Duodenal mucosa (tissue), 2 donors: ENCODE measurements around the gene EXD1.

Experiments used
- H3K27ac ChIP-seq: one replicate; pipeline ENCODE4 v1.7.0; 2013; ENCODE audit warnings: low read depth, low read length
- H3K27me3 ChIP-seq, 2 donors: one replicate each; pipeline ENCODE4 v1.7.0; 2013; ENCODE audit warnings: low read length in 2 of 2, control low read depth in 1 of 2; ENCODE audit not compliant: insufficient read depth in 2 of 2, control insufficient read depth in 1 of 2
- H3K36me3 ChIP-seq, 2 donors: one replicate each; pipeline ENCODE4 v1.7.0; 2013; ENCODE audit warnings: low read length in 2 of 2, control low read depth in 1 of 2; ENCODE audit not compliant: insufficient read depth in 2 of 2, control insufficient read depth in 1 of 2
- H3K4me1 ChIP-seq, 2 donors: one replicate each; pipeline ENCODE4 v1.7.0; 2013; ENCODE audit warnings: low read length in 2 of 2, control low read depth in 1 of 2; ENCODE audit not compliant: insufficient read depth in 2 of 2, control insufficient read depth in 1 of 2
- H3K4me3 ChIP-seq, 2 donors: one replicate each; pipeline ENCODE4 v1.7.0; 2013; ENCODE audit warnings: low read length in 2 of 2, low read depth in 1 of 2
- H3K9ac ChIP-seq, 2 donors: one replicate each; pipeline ENCODE4 v1.7.0; 2013; ENCODE audit warnings: low read length in 2 of 2, low read depth in 1 of 2
- H3K9me3 ChIP-seq, 2 donors: one replicate each; pipeline ENCODE4 v1.7.0; 2013; ENCODE audit warnings: low read length in 2 of 2, control low read depth in 1 of 2; ENCODE audit not compliant: control insufficient read depth in 1 of 2

Gene EXD1

GRCh38 chr15:41194444-41194843 lies 36.1 kb downstream of the EXD1 start:
- Histone ChIP-seq H3K36me3 (no peaks in the 10 kb centered on the region), H3K4me1 (no peaks in the 10 kb centered on the region), H3K27me3 (no peaks in the 10 kb centered on the region), H3K4me3 (no peak overlapping the region), H3K27ac (no peak overlapping the region), H3K9ac (no peak overlapping the region), H3K9me3 (no peaks in the 10 kb centered on the region)

GRCh38 chr15:41183581-41183980 lies 47.0 kb downstream of the EXD1 start:
- Histone ChIP-seq H3K4me3 (no peak overlapping the region), H3K27me3 (no peaks in the 10 kb centered on the region), H3K36me3 (no peaks in the 10 kb centered on the region), H3K4me1 (no peaks in the 10 kb centered on the region), H3K9me3 (no peaks in the 10 kb centered on the region), H3K27ac (no peak overlapping the region), H3K9ac (no peak overlapping the region)

- Histone ChIP-seq H3K27me3 (no peaks in the 10 kb centered on the region), H3K9me3 (no peaks in the 10 kb centered on the region), H3K4me1 (no peaks in the 10 kb centered on the region), H3K4me3 (no peak overlapping the region), H3K27ac (no peak overlapping the region), H3K36me3 (no peaks in the 10 kb centered on the region), H3K9ac (no peak overlapping the region)
Measured at GRCh38 chr15:41182266-41182665, 48.3 kb downstream of the EXD1 start.

DNA sequence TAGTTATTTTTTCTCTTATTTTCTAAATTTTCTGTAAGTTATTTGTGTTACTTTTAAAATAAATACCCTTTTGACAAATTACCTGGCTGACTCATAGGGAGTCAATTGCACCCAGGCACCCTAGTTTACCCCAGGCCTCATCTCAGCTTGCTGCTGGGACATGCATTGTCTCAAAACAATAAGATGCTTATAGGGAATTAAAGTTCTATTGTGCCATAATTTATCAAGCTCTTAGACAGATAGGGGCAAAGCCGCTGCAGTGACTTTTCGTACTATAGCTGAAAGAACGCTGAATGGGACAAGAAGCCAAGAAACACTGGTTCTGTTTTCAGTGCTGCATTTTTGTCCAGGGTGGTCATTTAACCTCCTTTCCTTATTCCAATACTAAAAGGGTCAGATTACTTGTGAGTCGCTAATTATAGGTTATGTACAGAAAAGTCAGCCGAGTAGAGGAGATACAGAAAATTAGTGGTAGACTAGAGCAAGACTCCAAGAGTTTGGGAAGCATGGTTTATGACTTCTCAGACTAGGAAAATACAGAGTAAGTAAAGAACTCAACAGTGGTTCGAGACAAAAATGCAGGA lies 50.3 kb downstream of the EXD1 start:
- H3K9ac ChIP-seq = no peak overlapping the region
- H3K4me1 ChIP-seq = no peaks in the 10 kb centered on the region
- H3K27me3 ChIP-seq = no peaks in the 10 kb centered on the region
- no peak overlapping the region for H3K27ac ChIP-seq
- H3K4me3 ChIP-seq = no peak overlapping the region
- H3K36me3 ChIP-seq = no peaks in the 10 kb centered on the region
- H3K9me3 ChIP-seq = no peaks in the 10 kb centered on the region

DNA sequence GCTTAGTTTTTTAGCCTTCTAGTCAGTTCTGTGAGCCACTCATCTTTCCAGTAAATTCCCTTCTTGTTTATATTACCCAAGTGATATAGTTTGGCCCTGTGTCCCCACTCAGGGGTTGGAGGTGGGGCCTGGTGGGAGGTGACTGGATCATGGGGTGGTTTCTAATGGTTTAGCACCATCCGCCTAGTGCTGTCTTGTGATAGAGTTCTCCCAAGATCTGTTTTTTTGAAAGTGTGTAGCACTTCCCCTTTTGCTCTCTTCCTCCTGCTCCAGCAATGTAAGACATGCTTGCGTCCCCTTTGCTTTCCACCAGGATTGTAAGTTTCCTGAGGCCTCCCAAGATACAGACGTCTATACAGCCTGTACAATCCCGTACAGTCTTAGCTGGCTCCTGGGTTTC lies 60.8 kb downstream of the EXD1 start:
- Histone ChIP-seq H3K27ac (no peak overlapping the region), H3K27me3 (no peaks in the 10 kb centered on the region)

DNA sequence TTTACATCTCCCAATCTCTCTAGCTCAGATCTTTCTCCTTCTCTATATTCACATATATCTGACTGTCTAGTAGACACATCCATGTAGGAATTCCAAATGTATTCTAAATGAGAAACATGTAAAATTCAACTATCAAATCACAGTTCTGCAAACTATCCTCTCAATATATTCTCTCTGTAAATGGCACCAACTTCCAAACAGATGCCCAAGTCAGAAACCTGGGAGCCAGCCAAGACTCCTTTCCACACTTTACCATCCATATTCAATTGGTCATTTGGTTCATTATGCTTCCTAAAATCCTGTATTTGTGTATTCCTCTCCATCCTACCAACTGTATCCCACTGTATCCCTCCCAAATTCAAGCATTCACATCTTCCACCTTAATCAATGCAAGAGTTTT lies 61.5 kb downstream of the EXD1 start:
- Histone ChIP-seq H3K36me3 (no peaks in the 10 kb centered on the region), H3K27ac (no peak overlapping the region), H3K27me3 (no peaks in the 10 kb centered on the region), H3K4me1 (no peaks in the 10 kb centered on the region), H3K9me3 (no peaks in the 10 kb centered on the region), H3K9ac (no peak overlapping the region), H3K4me3 (no peak overlapping the region)

More for the DNA sequence above, 60.8 kb downstream of the EXD1 start:
- Histone ChIP-seq H3K4me1 (no peaks in the 10 kb centered on the region), H3K4me3 (no peak overlapping the region), H3K9ac (no peak overlapping the region), H3K36me3 (no peaks in the 10 kb centered on the region), H3K9me3 (no peaks in the 10 kb centered on the region)

- H3K27ac ChIP-seq = no peak overlapping the region
- no peaks in the 10 kb centered on the region for H3K27me3 ChIP-seq
- no peaks in the 10 kb centered on the region for H3K36me3 ChIP-seq
Measured at GRCh38 chr15:41161736-41162135, 68.8 kb downstream of the EXD1 start.

DNA sequence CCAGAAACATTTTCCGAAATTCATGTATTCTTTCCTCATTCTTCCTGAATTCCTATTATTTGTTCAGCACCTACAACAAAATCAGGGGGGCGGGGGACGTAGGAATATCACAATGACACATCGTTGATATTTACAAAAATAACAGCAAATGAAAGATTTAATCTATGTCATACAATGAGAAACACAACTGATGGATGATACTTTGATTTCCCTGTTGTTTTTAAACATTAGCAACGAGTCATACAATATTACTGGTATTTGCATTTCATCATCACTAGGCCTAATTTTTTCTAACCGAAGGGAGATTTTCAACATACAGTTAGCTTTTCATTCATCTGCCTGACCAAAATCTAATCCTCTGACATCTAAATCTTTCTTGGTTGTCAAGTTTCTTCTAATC lies 69.2 kb downstream of the EXD1 start:
- H3K4me3 ChIP-seq = no peak overlapping the region
- no peaks in the 10 kb centered on the region for H3K27me3 ChIP-seq
- H3K4me1 ChIP-seq = no peaks in the 10 kb centered on the region
- no peak overlapping the region for H3K9ac ChIP-seq
- no peaks in the 10 kb centered on the region for H3K9me3 ChIP-seq
- no peaks in the 10 kb centered on the region for H3K36me3 ChIP-seq
- H3K27ac ChIP-seq = no peak overlapping the region

More at GRCh38 chr15:41161736-41162135, 68.8 kb downstream of the EXD1 start:
- H3K9me3 ChIP-seq = no peaks in the 10 kb centered on the region
- no peaks in the 10 kb centered on the region for H3K4me1 ChIP-seq
- no peak overlapping the region for H3K4me3 ChIP-seq
- H3K9ac ChIP-seq = no peak overlapping the region

DNA sequence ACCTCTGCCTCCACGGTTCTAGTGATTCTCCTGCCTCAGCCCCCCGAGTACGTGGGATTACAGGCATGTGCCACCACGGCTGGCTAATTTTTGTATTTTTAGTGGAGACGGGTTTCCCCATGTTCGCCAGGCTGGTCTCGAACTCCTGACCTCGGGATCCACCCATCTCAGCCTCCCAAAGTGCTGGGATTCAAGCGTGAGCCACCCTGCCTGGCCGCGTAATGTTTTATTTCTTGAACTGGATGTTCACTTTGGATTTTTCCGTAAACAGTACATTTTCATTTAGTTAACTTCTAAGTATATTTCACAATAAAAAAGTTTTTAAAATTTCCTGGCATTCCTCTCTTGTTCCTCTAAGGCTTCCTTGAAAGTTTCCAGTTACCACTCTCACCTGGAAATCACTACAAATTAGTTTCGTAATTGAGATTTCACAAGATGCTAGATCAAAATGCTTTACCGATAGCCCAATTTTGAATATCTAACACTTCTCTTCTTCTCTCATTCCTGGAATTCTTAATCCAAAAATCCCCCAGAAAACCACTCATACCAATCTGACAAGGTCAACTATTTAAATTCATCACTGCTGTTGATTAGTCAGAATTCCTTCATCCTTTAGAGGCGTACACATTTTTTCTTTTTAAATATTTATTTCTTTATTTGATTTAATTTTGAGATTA lies 69.8 kb downstream of the EXD1 start:
- Histone ChIP-seq H3K36me3 (no peaks in the 10 kb centered on the region), H3K4me3 (no peak overlapping the region), H3K27ac (no peak overlapping the region), H3K4me1 (no peaks in the 10 kb centered on the region), H3K9ac (no peak overlapping the region), H3K27me3 (no peaks in the 10 kb centered on the region), H3K9me3 (no peaks in the 10 kb centered on the region)

DNA sequence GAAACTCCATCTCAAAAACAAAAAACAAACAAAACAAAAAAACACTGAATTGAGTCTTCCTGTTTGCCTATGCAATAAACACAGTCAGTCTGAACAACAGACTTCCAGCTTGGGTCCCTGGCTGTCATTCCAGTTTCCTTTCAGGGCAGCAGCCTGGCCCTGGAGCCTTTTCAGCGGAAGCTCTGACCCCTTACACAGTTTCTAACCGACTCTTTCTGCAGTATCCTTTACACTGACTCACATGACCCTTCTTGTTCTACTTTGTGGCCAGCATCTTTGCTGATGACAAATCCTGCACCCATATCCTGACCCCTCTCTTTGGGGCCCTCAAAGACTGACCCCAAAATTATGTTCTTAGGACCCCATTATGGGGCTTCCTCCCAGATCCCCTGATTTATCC lies 76.1 kb downstream of the EXD1 start:
- H3K4me1 ChIP-seq = no peaks in the 10 kb centered on the region
- no peak overlapping the region for H3K9ac ChIP-seq
- no peaks in the 10 kb centered on the region for H3K9me3 ChIP-seq
- no peaks in the 10 kb centered on the region for H3K27me3 ChIP-seq
- H3K4me3 ChIP-seq = no peak overlapping the region
- H3K36me3 ChIP-seq = no peaks in the 10 kb centered on the region
- H3K27ac ChIP-seq = no peak overlapping the region
